Right renal pelvis (tissue), 4 donors: ENCODE results near the gene MED13L. TPM values are rescaled to one million over a fixed set of nuclear protein-coding genes. Genes with fewer than 3 reads are reported as not detected.

Experiments used
- DNase-seq, 4 donors: peaks; one replicate each; pipeline ENCODE4 v3.0.0-alpha.2; 2013; ENCODE audit warnings: low read depth in 4 of 4, low spot score in 3 of 4, missing footprints in 1 of 4
- polyA plus RNA-seq, 4 donors: library from polyadenylated mRNA; unstranded; fragments of 120-200 nt; gene quantifications; one replicate each; pipeline ENCODE4 v1.2.1, GENCODE V29; 2013; ENCODE audit not compliant: insufficient read length in 4 of 4

MED13L gene
- polyA plus RNA-seq, 4 donors = 71.0 to 86.6 (median 81.5) TPM

- DNase-seq = no peak
Observed at GRCh38 chr12:116159593-116160200, 117.8 kb downstream of the MED13L start.

- DNase-seq = peak in 1 of 4 donors; percentile 38
Observed at GRCh38 chr12:116159175-116159574, 118.3 kb downstream of the MED13L start.

GRCh38 chr12:116157845-116158267, 119.6 kb downstream of the MED13L start:
- no peak for DNase-seq

- DNase-seq = no peak
Observed at GRCh38 chr12:116156614-116157013, 120.9 kb downstream of the MED13L start.

- DNase-seq = no peak
Observed at GRCh38 chr12:116155383-116155782, 122.1 kb downstream of the MED13L start.

GRCh38 chr12:116153983-116154382, 123.5 kb downstream of the MED13L start:
- DNase-seq = no peak

GRCh38 chr12:116153113-116153512, 124.4 kb downstream of the MED13L start:
- no peak for DNase-seq

- no peak for DNase-seq
Observed at GRCh38 chr12:116152268-116152667, 125.2 kb downstream of the MED13L start.

GRCh38 chr12:116150452-116150851, 127.0 kb downstream of the MED13L start:
- no peak for DNase-seq

GRCh38 chr12:116150001-116150400, 127.5 kb downstream of the MED13L start:
- no peak for DNase-seq

GRCh38 chr12:116148844-116149243, 128.6 kb downstream of the MED13L start:
- DNase-seq = no peak

- DNase-seq = no peak
Observed at GRCh38 chr12:116146386-116146785, 131.1 kb downstream of the MED13L start.

GRCh38 chr12:116145451-116145850, 132.0 kb downstream of the MED13L start:
- no peak for DNase-seq

GRCh38 chr12:116144384-116144783, 133.1 kb downstream of the MED13L start:
- no peak for DNase-seq

GRCh38 chr12:116143909-116144308, 133.6 kb downstream of the MED13L start:
- no peak for DNase-seq

GRCh38 chr12:116142936-116143898, 134.3 kb downstream of the MED13L start:
- no peak for DNase-seq

GRCh38 chr12:116141833-116142162, 135.7 kb downstream of the MED13L start:
- DNase-seq = no peak

GRCh38 chr12:116141110-116141832, 136.2 kb downstream of the MED13L start:
- DNase-seq = no peak

- no peak for DNase-seq
Observed at GRCh38 chr12:116140529-116140928, 137.0 kb downstream of the MED13L start.

- no peak for DNase-seq
Observed at GRCh38 chr12:116138781-116139180, 138.7 kb downstream of the MED13L start.

GRCh38 chr12:116138364-116138763, 139.1 kb downstream of the MED13L start:
- no peak for DNase-seq
